HL-60 (cell line): ENCODE measurements around the gene RPSA.

Experiments used
- DNase-seq, 2 experiments: peaks; one replicate each; pipeline ENCODE4 v3.0.0-alpha.2; 2010 to 2020; ENCODE audit warnings: low read depth in 1 of 2, low spot score in 1 of 2
- H3K27ac ChIP-seq: fragments of 250-450 bp; sonication (Bioruptor Pico); replicated peaks from 2 replicates; pipeline ENCODE4 v1.5.1; 2020; ENCODE audit warnings: mild to moderate bottlenecking, moderate library complexity
- H3K27me3 ChIP-seq: fragments of 250-450 bp; sonication (Bioruptor Pico); 2 replicates; pipeline ENCODE4 v1.5.1; 2021; ENCODE audit warnings: mild to moderate bottlenecking, moderate library complexity; ENCODE audit not compliant: insufficient read depth, poor library complexity, severe bottlenecking
- H3K4me3 ChIP-seq: replicated peaks from 2 replicates; pipeline ENCODE4 v1.5.1; 2011; ENCODE audit warnings: mild to moderate bottlenecking, control low read depth, low read length; ENCODE audit not compliant: insufficient read depth
- CTCF ChIP-seq: IDR thresholded peaks from one replicate; pipeline ENCODE4 v1.5.1; 2011; ENCODE audit warnings: low read length, control low read depth, inconsistent platforms; ENCODE audit not compliant: insufficient read depth
- GABPA ChIP-seq: IDR thresholded peaks from 2 replicates; pipeline ENCODE4 v1.6.1; 2012; ENCODE audit warnings: low read depth
- POLR2AphosphoS5 ChIP-seq: IDR thresholded peaks from 2 replicates; pipeline ENCODE4 v1.6.1; 2012; ENCODE audit warnings: low read depth
- REST ChIP-seq: IDR thresholded peaks from 2 replicates; pipeline ENCODE4 v1.6.1; 2012; ENCODE audit warnings: low read depth; ENCODE audit not compliant: insufficient replicate concordance
- SPI1 ChIP-seq: IDR thresholded peaks from 2 replicates; pipeline ENCODE4 v1.6.1; 2012; ENCODE audit warnings: low read depth, mild to moderate bottlenecking, borderline replicate concordance

The RPSA gene

GRCh38 chr3:39432342-39432741, 25.8 kb downstream of the RPSA start:
- H3K27me3 ChIP-seq: no peaks in the 10 kb centered on the region
- H3K4me3 ChIP-seq: no peak overlapping the region
- no peak for TF ChIP-seq GABPA
- H3K27ac ChIP-seq: no peak overlapping the region
- no peak for DNase-seq

- no peak overlapping the region for H3K27ac ChIP-seq
- TF ChIP-seq GABPA (no peak), REST (no peak), SPI1 (no peak), CTCF (no peak), POLR2AphosphoS5 (no peak)
- H3K4me3 ChIP-seq: no peak overlapping the region
- H3K27me3 ChIP-seq: no peaks in the 10 kb centered on the region
- DNase-seq: no peak
These were observed 27.1 kb downstream of the RPSA start for GRCh38 chr3:39433642-39434041.

- DNase-seq: no peak
- TF ChIP-seq REST: no peak
- TF ChIP-seq SPI1: no peak
- no peak for TF ChIP-seq GABPA
- no peak for TF ChIP-seq POLR2AphosphoS5
- no peak for TF ChIP-seq CTCF
- Histone ChIP-seq H3K27ac (no peak overlapping the region), H3K4me3 (no peak overlapping the region), H3K27me3 (no peaks in the 10 kb centered on the region)
These were observed 28.1 kb downstream of the RPSA start for GRCh38 chr3:39434574-39434973.

GRCh38 chr3:39435006-39435748, 28.7 kb downstream of the RPSA start:
- no peak overlapping the region for H3K4me3 ChIP-seq

GRCh38 chr3:39438880-39439279, 32.4 kb downstream of the RPSA start:
- TF ChIP-seq REST (no peak), GABPA (no peak), SPI1 (no peak), POLR2AphosphoS5 (no peak), CTCF (no peak)
- Histone ChIP-seq H3K27ac (no peak overlapping the region), H3K27me3 (no peaks in the 10 kb centered on the region), H3K4me3 (no peak overlapping the region)
- no peak for DNase-seq

More at GRCh38 chr3:39435006-39435748, 28.7 kb downstream of the RPSA start:
- no peaks in the 10 kb centered on the region for H3K27me3 ChIP-seq
- no peak for TF ChIP-seq SPI1
- DNase-seq: no peak
- no peak overlapping the region for H3K27ac ChIP-seq
